ENCODE results near the gene NOP10. TPM values are rescaled to one million over a fixed set of nuclear protein-coding genes. Genes with fewer than 3 reads are reported as not detected.

NOP10 gene
- total and polyA plus RNA-seq, 2 of the 8 experiments (the other 6 are each of a cell fraction or from before 2014, with no cell fraction given), result 285 to 981 TPM

DNA sequence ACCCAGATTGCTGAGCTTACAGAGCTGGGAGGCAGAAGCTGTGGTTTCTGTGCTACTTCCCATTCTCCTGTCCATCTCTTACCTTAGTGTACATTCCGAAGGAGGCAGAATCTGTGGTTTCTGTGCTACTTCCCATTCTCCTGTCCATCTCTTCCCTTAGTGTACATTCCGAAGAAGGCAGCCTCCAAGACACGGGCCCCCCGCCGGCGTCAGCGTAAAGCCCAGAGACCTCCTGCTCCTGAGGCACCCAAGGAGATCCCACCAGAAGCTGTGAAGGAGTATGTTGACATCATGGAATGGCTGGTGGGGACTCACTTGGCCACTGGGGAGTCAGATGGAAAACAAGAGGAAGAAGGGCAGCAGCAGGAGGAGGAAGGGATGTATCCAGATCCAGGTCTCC, 11.3 kb upstream of the NOP10 start:
- Histone ChIP-seq H4K20me1 (replicated peaks in 1 of 2; ENCODE audit: control insufficient read depth in 1 of 2, insufficient read depth in 2 of 2, low read length in 2 of 2) (peaks cover 0 to 6% of the 10 kb centered on the region in 2 experiments), H3K27me3 (replicated peaks in 1 of 4; ENCODE audit: control insufficient read depth in 3 of 4, extremely low read depth in 1 of 4, insufficient read depth in 3 of 4, low read length in 3 of 4) (no peaks in the 10 kb centered on the region), H3K4me1 (replicated peaks in 1 of 4; ENCODE audit: control insufficient read depth in 3 of 4, insufficient read depth in 4 of 4, low read length in 3 of 4) (peaks cover 2 to 8% (median 5%) of the 10 kb centered on the region in 4 experiments; a peak in 5 of 7 replicates), H3K18ac (ENCODE audit: extremely low read depth, low read length) (no peak overlapping the region), H3K79me2 (ENCODE audit: control insufficient read depth in 1 of 2, insufficient read depth in 2 of 2, low read length in 2 of 2) (no peaks in the 10 kb centered on the region), H3K4me3 (ENCODE audit: extremely low read depth in 1 of 4, insufficient read depth in 2 of 4, low read depth in 3 of 4, low read length in 4 of 4) (no peak overlapping the region), H3K23ac (ENCODE audit: insufficient read length) (no peak overlapping the region), H3K79me1 (ENCODE audit: low read depth, low read length) (no peaks in the 10 kb centered on the region), H3K4ac (replicated peaks; ENCODE audit: insufficient read length, low read depth, low read length) (no peak overlapping the region), H3K9me3 (ENCODE audit: insufficient read depth in 2 of 2, low read depth in 1 of 2, low read length in 1 of 2) (no peaks in the 10 kb centered on the region), H3K14ac (ENCODE audit: insufficient read length) (no peak overlapping the region), H4K5ac (ENCODE audit: insufficient read length, low read depth, low read length) (no peak overlapping the region), H2BK5ac (ENCODE audit: low read depth, low read length) (no peak overlapping the region), H3K36me3 (ENCODE audit: control insufficient read depth in 2 of 4, insufficient read depth in 4 of 4, low read length in 3 of 4) (peaks cover 4 to 28% (median 17%) of the 10 kb centered on the region in 4 experiments), H2AK5ac (ENCODE audit: low read depth, low read length) (no peak overlapping the region), H3K4me2 (ENCODE audit: insufficient read depth in 1 of 2, low read depth in 2 of 2, low read length in 2 of 2) (no peak overlapping the region), H4K91ac (replicated peaks; ENCODE audit: insufficient read length, low read length) (no peak overlapping the region), H2BK15ac (ENCODE audit: low read length) (no peak overlapping the region), H3K9ac (replicated peaks in 1 of 4; ENCODE audit: extremely low read depth in 1 of 4, low read depth in 3 of 4, low read length in 3 of 4) (no peak overlapping the region), H3K27ac (ENCODE audit: low read depth, low read length) (no peak overlapping the region), H2BK20ac (ENCODE audit: low read length) (no peak overlapping the region), H2AFZ (ENCODE audit: low read length) (no peak overlapping the region), H3K23me2 (ENCODE audit: low read depth, low read length) (no peaks in the 10 kb centered on the region), H2BK12ac (ENCODE audit: low read depth, low read length) (no peak overlapping the region), H2BK120ac (replicated peaks; ENCODE audit: low read depth, low read length) (no peak overlapping the region), H4K8ac (ENCODE audit: extremely low read depth, insufficient read depth, low read length) (no peak overlapping the region), H3K56ac (replicated peaks; ENCODE audit: insufficient read length, low read depth, low read length) (no peak overlapping the region)
- POLR2A ChIA-PET (ENCODE audit: partially characterized antibody), result interaction anchor here (1.2 to 3.5 kb wide), 3 partner anchors 11 to 24 kb away, joined by 3 to 23 read pairs (median 8); partner anchors contain the start of genes LPCAT4, NOP10 and NUTM1
- FAIRE-seq (no peak), DNase-seq (ENCODE audit: low read depth in 1 of 2, low spot score in 2 of 2) (no peak)
- CTCF ChIA-PET (ENCODE audit: partially characterized antibody), result interaction anchor here (1.3 to 2.6 kb wide), 5 partner anchors 9 to 245 kb away, joined by 3 to 9 read pairs (median 6); partner anchors contain the start of genes LPCAT4, NOP10 and NUTM1
- 95% methylated on average over 7 of the region's 7 CpGs; no CpG with 5 or more reads in 1 of the 2 experiments for WGBS, 2 experiments (ENCODE audit: extremely low coverage in 1 of 2, insufficient coverage in 1 of 2, insufficient read length in 1 of 2, insufficient replicate concordance in 2 of 2, low coverage in 1 of 2, low lambda C conversion rate in 2 of 2, missing lambda C conversion rate in 1 of 2)
- TF ChIP-seq EGR1 (IDR thresholded peaks at IDR 0.05; ENCODE audit: borderline replicate concordance, low read depth, low read length), result no peak
- TF ChIP-seq ASH2L (IDR thresholded peaks at IDR 0.05; ENCODE audit: low read length), result no peak
- no peak for TF ChIP-seq BCL11A (IDR thresholded peaks at IDR 0.05; ENCODE audit: low read depth in 2 of 2, low read length in 2 of 2)
- no peak for TF ChIP-seq SP2 (IDR thresholded peaks at IDR 0.05; ENCODE audit: low read length)
- TF ChIP-seq YY1 (IDR thresholded peaks at IDR 0.05; ENCODE audit: low read depth, low read length), result no peak
- no peak for TF ChIP-seq KDM1A (IDR thresholded peaks at IDR 0.05; ENCODE audit: borderline replicate concordance, low read length)
- no peak for TF ChIP-seq RNF2 (IDR thresholded peaks at IDR 0.05; ENCODE audit: borderline replicate concordance, low read depth, low read length, missing control alignments, poor library complexity, severe bottlenecking)
- TF ChIP-seq ATF2 (IDR thresholded peaks at IDR 0.05; ENCODE audit: low read length), result no peak
- no peak for TF ChIP-seq CEBPB (IDR thresholded peaks at IDR 0.05; ENCODE audit: low read depth, low read length)
- TF ChIP-seq RBBP5 (IDR thresholded peaks at IDR 0.05; ENCODE audit: borderline replicate concordance, low read depth, low read length), result no peak
- no peak for TF ChIP-seq GTF2F1 (IDR thresholded peaks at IDR 0.05; ENCODE audit: borderline replicate concordance, low read depth, low read length)
- TF ChIP-seq E2F6 (IDR thresholded peaks at IDR 0.05), result no peak

Measured in H1 (cell line).